HFF-Myc (cell line): Measurements from ENCODE around the gene CARM1.
"Not testable (repeated sequence)": the region's sequence is repeated elsewhere in the genome, so short reads cannot be mapped to it uniquely, and the experiment has no call there.

Experiments used
- DNase-seq: peaks from one replicate; pipeline ENCODE4 v3.0.0-alpha.2; 2011; ENCODE audit warnings: low read depth; ENCODE audit errors: extremely low read depth
- H3K4me3 ChIP-seq: replicated peaks from 2 replicates; pipeline ENCODE4 v1.5.1; 2011; ENCODE audit warnings: low read depth, mild to moderate bottlenecking, control low read depth, low read length
- CTCF ChIP-seq: IDR thresholded peaks from 2 replicates; pipeline ENCODE4 v1.5.1; 2012; ENCODE audit warnings: mild to moderate bottlenecking, low read depth, low read length, control low read depth; ENCODE audit errors: missing control alignments

The CARM1 gene

GRCh38 chr19:10876459-10877240, 5.3 kb downstream of the CARM1 start:
- DNase-seq, result no peak
- TF ChIP-seq CTCF, result no peak
- no peak overlapping the region for H3K4me3 ChIP-seq

- H3K4me3 ChIP-seq, DNase-seq: not testable (repeated sequence)
These were observed 6.3 kb downstream of the CARM1 start for GRCh38 chr19:10877608-10878007.

- no peak overlapping the region for H3K4me3 ChIP-seq
- TF ChIP-seq CTCF, result no peak
- no peak for DNase-seq
These were observed 6.9 kb downstream of the CARM1 start for GRCh38 chr19:10878253-10878652.

GRCh38 chr19:10881403-10882107, 10.2 kb downstream of the CARM1 start:
- no peak overlapping the region for H3K4me3 ChIP-seq
- DNase-seq, result no peak
- TF ChIP-seq CTCF, result no peak

GRCh38 chr19:10882108-10882457, 10.7 kb downstream of the CARM1 start:
- no peak for DNase-seq
- H3K4me3 ChIP-seq, result no peak overlapping the region
- TF ChIP-seq CTCF, result no peak

- H3K4me3 ChIP-seq, result no peak overlapping the region
- TF ChIP-seq CTCF, result no peak
- no peak for DNase-seq
These were observed 12.9 kb downstream of the CARM1 start for GRCh38 chr19:10884274-10884673.
